Hindlimb muscle (tissue), 1 donor: ENCODE data around the gene CDAN1. TPM values are rescaled to one million over a fixed set of nuclear protein-coding genes. Genes with fewer than 3 reads are reported as not detected.

Experiments
- polyA plus RNA-seq: library from polyadenylated mRNA; unstranded; fragments of 120-200 nt; gene quantifications from one replicate; pipeline ENCODE4 v1.2.1, GENCODE V29; 2013; ENCODE audit not compliant: insufficient read length

The CDAN1 gene
- polyA plus RNA-seq, 1 donor: 20.0 TPM

Other genes with a start within 250 kb of the CDAN1 start
- 308 TPM for gene ZNF106, start 246.0 kb downstream of the CDAN1 start, polyA plus RNA-seq
- 55.9 TPM for gene SNAP23, start 241.5 kb downstream of the CDAN1 start, polyA plus RNA-seq
- gene LRRC57, start 188.3 kb downstream of the CDAN1 start, polyA plus RNA-seq: 17.3 TPM
- gene HAUS2, start 188.3 kb downstream of the CDAN1 start, polyA plus RNA-seq: 14.4 TPM
- gene STARD9, start 161.5 kb downstream of the CDAN1 start, polyA plus RNA-seq: 18.0 TPM
- 15.5 TPM for gene TTBK2, start 183.7 kb upstream of the CDAN1 start, polyA plus RNA-seq